GM18951 (cell line): ENCODE results near the gene DRG2.

Experiments used
- POLR2A ChIP-seq: IDR thresholded peaks from 4 replicates; pipeline ENCODE4 v1.6.1; 2011; ENCODE audit warnings: mild to moderate bottlenecking; ENCODE audit not compliant: insufficient read length, insufficient read depth; ENCODE audit errors: extremely low read depth
- in situ Hi-C: fragments of 300-500 bp; cut with MboI; formaldehyde crosslinking; loops from one replicate; pipeline ENCODE4 v1.12.0; 2022; ENCODE audit warnings: low sequenced_read_pairs, mixed read lengths, inconsistent platforms; ENCODE audit not compliant: unreplicated experiment

Gene DRG2

DNA sequence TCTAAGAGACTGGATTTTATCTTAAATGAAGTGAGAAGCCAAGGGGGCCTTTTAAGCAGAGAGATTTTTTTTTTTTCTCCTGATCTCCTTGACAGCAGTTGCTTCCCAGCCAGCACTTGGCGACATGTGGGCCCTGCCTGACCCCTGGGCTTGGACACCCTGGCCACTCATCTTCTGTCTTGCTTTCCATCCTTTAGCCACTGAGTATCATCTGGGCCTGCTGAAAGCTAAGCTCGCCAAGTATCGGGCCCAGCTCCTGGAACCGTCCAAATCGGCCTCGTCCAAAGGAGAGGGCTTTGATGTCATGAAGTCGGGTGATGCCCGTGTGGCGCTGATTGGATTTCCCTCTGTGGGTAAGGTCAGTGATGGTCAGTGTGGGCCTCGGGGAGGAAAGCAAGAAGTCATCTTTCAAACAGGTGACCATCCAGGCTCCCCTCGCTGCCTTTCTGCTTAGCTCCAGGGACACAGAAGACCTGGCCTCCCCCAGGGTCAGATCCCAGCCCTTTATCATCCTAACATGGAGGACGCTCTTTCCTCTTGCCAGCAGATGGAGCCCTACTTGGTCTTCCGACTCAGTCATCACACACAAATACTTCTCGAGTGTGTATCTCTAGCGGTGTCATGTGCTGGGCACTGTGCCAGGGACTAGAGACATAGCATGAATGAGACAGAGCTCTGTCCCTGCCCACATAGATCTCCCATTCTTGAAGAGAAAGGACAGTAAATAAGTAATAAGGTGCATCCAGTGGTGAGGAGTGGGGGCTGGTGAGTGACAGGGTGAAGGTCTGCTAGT, 6.1 kb downstream of the DRG2 start:
- no peak for TF ChIP-seq POLR2A
- in situ Hi-C loops = no loop called here

DNA sequence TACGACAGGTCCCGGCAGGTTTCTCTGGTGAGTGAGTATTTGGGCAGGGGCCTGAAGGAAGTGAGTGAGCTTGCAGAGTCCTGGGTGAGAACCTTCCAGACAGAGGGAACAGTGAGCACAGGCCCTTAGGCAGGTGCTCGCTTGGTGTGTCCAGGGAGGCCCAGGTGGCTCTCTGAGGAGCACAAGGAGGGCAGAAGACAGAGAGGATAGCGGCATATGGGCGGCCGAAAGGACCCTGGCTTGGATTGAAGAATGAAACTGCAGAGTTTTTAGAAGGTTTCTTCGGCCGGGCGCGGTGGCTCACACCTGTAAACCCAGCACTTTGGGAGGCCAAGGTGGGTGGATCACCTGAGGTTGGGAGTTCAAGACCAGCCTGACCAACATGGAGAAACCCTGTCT, 6.7 kb downstream of the DRG2 start:
- no peak for TF ChIP-seq POLR2A
- in situ Hi-C loops = no loop called here

DNA sequence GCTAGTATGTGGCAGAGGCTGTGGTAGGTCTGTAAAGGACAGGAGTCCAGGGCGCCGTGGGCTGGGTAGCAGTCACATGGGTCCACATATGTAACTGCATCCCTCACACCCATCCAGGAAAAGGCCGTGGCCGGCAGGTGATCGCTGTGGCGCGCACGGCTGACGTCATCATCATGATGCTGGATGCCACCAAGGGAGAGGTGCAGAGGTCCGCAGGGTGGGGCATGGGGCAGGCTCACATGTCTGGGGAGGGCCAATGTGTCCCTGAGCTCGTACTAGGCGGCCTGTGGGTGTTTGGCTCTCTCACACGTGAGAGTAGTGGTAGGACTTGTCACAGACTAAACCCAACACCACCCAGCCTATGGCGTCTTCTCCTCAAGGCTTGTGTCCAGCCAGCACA, 11.8 kb downstream of the DRG2 start:
- no peak for TF ChIP-seq POLR2A
- in situ Hi-C loops = no loop called here

DNA sequence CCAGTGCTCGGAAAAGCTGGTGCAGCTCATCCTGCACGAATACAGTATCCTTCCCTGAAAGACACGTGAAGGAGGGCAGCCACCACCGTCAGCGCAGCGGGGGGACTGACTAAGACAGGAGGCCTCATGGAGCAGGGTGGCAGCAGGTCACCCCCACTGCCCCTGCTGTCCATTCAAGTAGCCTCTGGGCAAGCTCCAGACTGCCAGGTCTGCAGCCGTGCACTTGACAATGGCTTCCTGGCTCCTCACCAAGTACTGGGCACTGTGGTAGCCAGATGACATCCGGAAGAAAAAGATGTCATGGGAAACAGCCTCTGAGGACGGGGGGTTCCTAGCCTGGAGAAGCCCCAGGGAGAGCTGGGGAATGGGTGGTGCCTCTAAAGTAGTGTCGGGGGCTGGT, 12.9 kb downstream of the DRG2 start:
- in situ Hi-C loops = no loop called here
- TF ChIP-seq POLR2A = no peak

DNA sequence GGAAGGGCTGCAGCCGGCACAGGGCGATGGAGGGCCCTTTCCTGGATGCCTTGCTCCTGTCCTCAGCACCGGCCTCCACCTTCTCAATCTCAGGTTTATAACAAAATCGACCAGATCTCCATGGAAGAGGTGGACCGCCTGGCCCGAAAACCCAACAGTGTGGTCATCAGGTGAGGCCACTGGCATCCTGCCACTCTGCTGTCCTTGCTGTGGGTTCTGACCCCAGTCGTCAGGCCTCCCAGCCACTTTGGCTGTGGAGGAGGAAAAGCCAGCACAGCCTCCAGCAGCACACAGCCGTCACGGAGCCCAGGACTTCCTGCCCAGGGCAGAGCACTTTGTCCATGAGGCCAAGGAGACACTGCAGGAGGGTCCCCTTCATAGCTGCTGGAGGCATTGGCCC, 14.1 kb downstream of the DRG2 start:
- TF ChIP-seq POLR2A = no peak
- in situ Hi-C loops = no loop called here

DNA sequence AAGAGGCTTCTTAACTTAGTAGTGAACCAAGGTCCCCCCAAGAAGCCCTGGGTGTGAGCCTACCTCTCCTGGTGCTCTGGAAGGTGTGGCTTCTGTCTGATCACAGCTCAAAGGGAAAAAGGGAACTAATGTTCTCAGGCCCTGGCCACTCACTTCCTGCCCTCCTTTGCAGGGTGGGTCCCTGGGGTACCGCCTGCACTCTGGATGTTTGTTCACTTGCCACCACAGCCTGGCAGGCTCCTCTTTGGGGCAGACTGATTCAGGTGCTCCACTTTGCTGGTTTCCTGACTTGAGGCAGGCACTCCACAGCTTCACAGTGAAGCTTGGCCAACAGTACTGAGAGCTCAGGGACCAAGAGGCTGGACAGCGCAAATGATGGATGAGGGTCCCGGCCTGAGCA, 14.9 kb downstream of the DRG2 start:
- TF ChIP-seq POLR2A = no peak
- in situ Hi-C loops = no loop called here

DNA sequence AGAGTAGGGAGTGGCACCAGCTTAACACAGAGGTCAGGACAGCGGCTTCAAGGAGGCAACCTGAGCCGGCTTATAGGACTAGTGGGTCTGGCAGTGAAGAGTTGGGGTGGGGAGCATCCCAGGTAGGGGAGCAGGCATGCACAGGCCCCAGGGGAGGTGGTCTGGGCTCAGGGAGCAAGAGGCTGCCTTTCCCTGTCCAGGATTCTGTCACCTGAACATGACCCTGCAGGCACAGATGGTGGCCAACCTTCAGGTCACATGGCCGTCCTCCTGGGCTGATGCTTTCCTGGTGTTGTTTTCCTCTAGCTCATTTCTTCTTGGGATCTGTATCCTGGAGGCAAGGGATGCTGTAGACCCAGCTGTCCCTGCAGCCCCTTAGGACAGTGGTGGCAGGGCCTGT, 17.3 kb downstream of the DRG2 start:
- in situ Hi-C loops = no loop called here
- TF ChIP-seq POLR2A = no peak

DNA sequence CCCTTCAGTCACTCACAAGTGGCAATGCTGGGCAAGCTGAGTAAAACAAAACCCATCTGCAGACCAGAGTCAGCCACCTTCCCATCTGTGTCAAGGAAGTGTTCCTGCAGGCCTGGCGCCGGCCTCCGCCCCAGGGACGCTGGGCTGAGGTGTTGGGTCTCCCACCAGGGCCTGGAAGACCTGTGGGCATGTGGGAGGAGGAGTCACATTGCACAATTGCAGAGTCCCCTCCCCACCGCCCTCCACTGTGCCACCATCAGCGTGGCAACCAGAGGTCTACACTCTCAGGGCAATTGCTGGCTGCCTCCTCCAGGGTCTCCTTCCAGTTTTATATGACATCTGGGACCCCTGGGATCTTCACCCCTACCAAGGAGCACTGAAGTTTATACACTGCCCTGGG, 17.8 kb downstream of the DRG2 start:
- no peak for TF ChIP-seq POLR2A
- in situ Hi-C loops = no loop called here

DNA sequence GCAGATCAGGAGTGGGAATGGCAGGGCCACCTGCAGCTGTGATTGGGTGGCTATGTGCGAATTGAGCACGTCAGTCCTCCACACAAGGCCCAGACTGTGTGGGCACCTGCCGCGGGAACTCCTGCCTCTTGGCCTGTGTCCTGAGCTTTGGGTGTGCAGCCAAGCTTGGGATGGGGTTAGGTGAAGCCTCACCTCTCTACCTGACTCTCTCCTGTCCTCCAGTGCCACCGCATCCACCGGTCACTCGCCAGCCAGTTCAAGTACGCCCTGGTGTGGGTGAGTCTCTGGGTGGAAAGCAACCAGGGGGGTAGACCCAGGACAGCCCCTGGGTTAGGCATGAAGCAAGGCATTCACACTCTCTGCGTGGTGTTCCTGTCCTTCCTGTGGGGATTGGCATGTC, 18.5 kb downstream of the DRG2 start:
- in situ Hi-C loops = no loop called here
- TF ChIP-seq POLR2A = no peak

DNA sequence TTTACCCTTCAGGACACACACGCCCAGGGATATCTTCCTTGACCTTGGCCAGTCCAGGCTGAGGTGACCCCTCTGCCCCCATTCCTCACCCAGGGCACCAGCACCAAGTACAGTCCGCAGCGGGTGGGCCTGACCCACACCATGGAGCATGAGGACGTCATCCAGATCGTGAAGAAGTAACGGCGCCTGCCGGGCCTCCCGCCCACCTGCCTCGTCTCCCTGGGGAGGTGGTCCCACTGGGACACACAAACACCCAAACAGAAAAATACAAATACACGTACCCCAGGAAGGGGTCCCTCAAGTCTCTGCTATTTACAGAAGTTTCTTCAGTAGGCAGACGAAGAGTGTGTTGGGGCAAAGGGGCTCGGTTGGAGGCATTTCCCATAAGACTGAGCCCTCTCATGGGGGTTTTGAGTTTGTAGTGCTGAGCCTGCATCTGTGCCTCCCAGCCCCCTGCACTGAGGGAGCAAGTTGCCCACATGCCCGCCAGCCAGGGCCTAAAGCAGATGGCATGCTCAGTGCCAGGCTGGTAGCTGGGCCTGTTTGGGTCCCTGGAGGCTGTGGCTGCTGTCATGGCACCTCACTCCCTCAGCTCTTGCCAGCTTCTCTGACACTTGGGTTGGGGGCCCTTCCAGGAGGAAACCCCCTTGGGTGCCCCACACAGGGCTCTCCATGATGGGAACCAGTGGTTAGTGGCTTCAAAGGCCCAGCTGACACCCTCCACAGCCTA, 19.5 kb downstream of the DRG2 start:
- no peak for TF ChIP-seq POLR2A
- in situ Hi-C loops = no loop called here

DNA sequence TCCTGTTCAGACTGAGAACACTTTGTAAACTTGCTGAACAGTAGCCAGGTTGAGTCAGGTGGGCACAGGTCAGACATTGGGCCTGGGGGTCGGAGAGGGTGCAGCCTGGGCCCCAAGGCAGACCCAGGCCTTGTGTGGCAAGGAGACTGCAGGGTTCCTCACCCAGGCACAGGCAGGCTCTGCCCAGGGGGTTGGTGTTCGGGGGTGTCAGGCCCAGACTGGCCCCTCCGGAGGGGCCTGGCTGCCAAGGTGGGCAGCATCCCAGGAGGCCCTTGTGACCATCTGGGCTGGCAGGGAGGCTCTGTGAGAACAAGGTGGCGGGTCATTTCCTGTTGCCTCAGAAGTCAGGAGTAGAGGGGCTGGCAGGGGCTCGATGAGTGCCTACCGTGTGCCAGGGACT, 20.2 kb downstream of the DRG2 start:
- in situ Hi-C loops = no loop called here
- TF ChIP-seq POLR2A = no peak

DNA sequence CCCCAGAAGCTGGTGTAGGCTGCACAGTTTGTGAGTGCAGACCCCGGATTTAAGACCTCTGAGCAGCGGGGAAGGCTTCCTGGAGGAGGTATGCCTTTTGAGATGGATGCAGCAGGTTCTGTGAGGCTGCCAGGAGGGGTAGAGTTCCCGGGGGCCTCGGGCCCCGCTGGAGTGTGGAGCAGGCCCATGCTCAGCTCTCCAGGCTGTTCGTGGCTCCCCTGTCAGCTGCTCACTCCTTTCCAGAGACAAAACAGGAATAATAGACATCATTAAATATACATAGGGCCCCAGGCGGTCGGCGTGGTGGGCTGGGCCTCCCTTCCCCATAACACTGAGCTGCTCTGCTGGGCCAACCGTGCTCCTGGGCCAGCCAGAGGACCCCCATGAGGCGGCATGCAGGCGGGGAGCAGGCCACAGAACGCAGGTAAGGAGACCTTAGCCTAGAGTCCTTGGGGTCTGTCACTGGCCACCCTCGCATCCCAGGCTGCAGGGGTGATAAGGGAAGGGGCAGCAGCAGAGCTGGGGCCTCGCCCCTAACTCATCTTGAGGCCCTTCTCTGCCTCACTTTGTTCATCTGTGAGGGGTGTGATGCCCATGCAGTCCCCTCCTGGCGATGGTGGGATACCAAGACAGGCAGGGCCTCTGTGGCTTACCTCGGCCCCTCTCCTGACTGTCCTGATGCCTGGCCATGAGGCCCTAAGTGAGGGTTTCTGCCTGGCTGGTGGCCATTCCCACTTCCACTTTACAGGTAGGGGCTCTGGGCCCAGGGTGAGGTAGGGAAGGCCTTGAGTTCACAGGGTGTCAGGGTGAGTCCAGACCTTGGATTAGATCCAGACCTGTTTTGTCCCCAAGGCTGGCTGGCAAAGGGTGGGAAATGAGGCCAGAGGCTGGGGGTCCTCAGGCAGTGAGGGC, 20.9 kb downstream of the DRG2 start, which contains the start of gene MYO15A:
Gene MYO15A (plus strand): TSS at position 356 of the 912 bp plus-strand sequence. CDS start 10,045 bp downstream, outside the sequence.
- in situ Hi-C loops = no loop called here
- no peak for TF ChIP-seq POLR2A

DNA sequence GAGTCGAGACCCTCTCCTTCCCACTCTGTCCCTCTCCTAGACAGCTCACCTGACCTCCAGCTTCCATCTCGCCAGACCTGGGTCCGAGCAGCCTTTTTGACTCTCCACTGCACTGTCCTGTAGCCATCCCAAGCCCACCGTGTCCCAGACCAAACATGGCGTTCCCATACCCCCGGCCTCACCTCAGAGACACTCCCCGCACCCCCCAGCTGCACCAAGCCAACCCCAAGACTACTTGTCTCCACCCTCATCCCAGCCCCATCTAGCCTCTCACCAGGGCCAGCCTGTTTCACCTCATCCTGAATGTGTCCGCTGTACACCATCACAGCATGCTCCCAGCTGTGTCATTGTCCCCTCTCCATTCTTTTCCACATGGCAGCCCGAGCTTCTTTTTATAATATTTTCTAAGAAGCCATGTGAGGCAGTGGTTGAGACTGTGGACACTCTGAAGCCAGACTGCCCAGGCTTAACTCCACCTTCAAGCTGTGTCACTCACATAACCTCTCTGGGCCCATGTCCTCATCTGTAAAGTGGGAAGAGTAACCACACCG, 22.3 kb downstream of the DRG2 start:
- in situ Hi-C loops = no loop called here
- no peak for TF ChIP-seq POLR2A

DNA sequence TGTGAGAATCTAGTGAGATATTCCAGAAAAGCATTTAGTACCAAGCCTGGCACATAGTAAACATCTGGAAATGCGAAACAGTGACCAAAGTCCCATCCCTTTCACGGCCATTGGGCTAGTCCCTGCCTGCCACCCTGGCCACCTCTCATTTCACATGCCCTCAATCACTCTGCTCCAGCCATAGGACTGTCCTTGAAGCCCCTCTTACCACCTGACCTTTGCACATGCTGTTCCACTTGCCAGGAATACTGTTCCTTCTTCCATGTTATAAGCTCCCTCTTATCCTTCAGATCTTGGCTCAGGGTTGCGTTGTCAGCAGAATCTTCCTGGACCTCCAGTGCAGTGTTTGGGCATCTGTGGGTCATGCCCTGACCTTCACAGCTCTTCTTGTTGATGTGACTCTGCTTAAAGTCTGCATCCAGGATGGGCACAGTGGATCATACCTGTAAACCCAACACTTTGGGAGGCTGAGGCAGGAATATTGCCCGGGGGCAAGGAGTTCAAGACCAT, 22.9 kb downstream of the DRG2 start:
- in situ Hi-C loops = no loop called here

More for the DNA sequence above, 22.9 kb downstream of the DRG2 start:
- no peak for TF ChIP-seq POLR2A
